Measurements from ENCODE around the gene MAP3K6.

- TF ChIP-seq TFAP4 (IDR thresholded peaks at IDR 0.05; ENCODE audit: borderline replicate concordance, low read depth) (no peak), ZNF224 (CRISPR knock-in tag; IDR thresholded peaks at IDR 0.05) (no peak), CTCF (CRISPR knock-in tag; IDR thresholded peaks at IDR 0.05) (no peak), ONECUT2 (CRISPR knock-in tag; IDR thresholded peaks at IDR 0.05) (no peak), ARHGAP35 (CRISPR knock-in tag; IDR thresholded peaks at IDR 0.05; ENCODE audit: borderline replicate concordance) (no peak), POLR2A (IDR thresholded peaks at IDR 0.05; ENCODE audit: insufficient read depth in 1 of 2, low read depth in 2 of 2, low read length in 2 of 2) (no peak), POLR2AphosphoS5 (IDR thresholded peaks at IDR 0.05; ENCODE audit: low read depth, low read length) (no peak), HMG20A (CRISPR knock-in tag; IDR thresholded peaks at IDR 0.05; ENCODE audit: borderline replicate concordance) (no peak)
Measured at GRCh38 chr1:27318136-27318535, 48.6 kb downstream of the MAP3K6 start.
